ENCODE data around the gene WFDC1. TPM values are rescaled to one million over a fixed set of nuclear protein-coding genes. Genes with fewer than 3 reads are reported as not detected.

Gene WFDC1
- total RNA-seq, 5 donors from 2014 or later (not counting 1 experiment from before 2014, with no cell fraction given): not detected

- H3K4me1 ChIP-seq (ENCODE audit: control insufficient read depth in 1 of 2, extremely low read depth in 1 of 2, insufficient read depth in 2 of 2, low read length in 2 of 2): no peaks in the 10 kb centered on the region
- H3K27ac ChIP-seq (ENCODE audit: low read length): no peak overlapping the region
- H3K4me3 ChIP-seq (ENCODE audit: control insufficient read depth in 1 of 2, extremely low read depth in 1 of 2, low read length in 1 of 2): no peak overlapping the region
- H3K27me3 ChIP-seq (replicated peaks in 1 of 2; ENCODE audit: control insufficient read depth in 2 of 2, extremely low read depth in 1 of 2, insufficient read depth in 2 of 2, low read length in 1 of 2): peaks cover 0 to 15% of the 10 kb centered on the region in 2 experiments
- POLR2A ChIA-PET: no interaction called here
- Mint-ChIP-seq H3K4me1 (no peaks in the 10 kb centered on the region), H3K36me3 (no peaks in the 10 kb centered on the region), H3K4me3 (no peak overlapping the region), H3K9me3 (no peaks in the 10 kb centered on the region), H3K27me3 (peaks cover 10 to 19% of the 10 kb centered on the region in 2 donors), H3K27ac (no peak overlapping the region)
- 91% methylated on average over 9 of the region's 11 CpGs for WGBS (ENCODE audit: insufficient coverage)
- CTCF ChIA-PET: interaction anchor here in 1 of 2 donors (0.7 kb wide), 1 partner anchor 514 kb away, joined by 3 read pairs; no protein-coding TSS in a partner anchor
- no peaks in the 10 kb centered on the region for H3K36me3 ChIP-seq (ENCODE audit: control insufficient read depth in 2 of 2, extremely low read depth in 1 of 2, insufficient read depth in 1 of 2, low read length in 1 of 2)
- H3K9me3 ChIP-seq: no peaks in the 10 kb centered on the region
- no peak for ATAC-seq (replicated peaks in 1 of 4)
- DNase-seq: no peak
These were observed 55.4 kb downstream of the WFDC1 start for GRCh38 chr16:84349862-84350684.

- Histone ChIP-seq H3K4me1 (ENCODE audit: control insufficient read depth in 1 of 2, extremely low read depth in 1 of 2, insufficient read depth in 2 of 2, low read length in 2 of 2) (no peaks in the 10 kb centered on the region), H3K27me3 (replicated peaks in 1 of 2; ENCODE audit: control insufficient read depth in 2 of 2, extremely low read depth in 1 of 2, insufficient read depth in 2 of 2, low read length in 1 of 2) (peaks cover 0 to 15% of the 10 kb centered on the region in 2 experiments), H3K36me3 (ENCODE audit: control insufficient read depth in 2 of 2, extremely low read depth in 1 of 2, insufficient read depth in 1 of 2, low read length in 1 of 2) (no peaks in the 10 kb centered on the region), H3K4me3 (ENCODE audit: control insufficient read depth in 1 of 2, extremely low read depth in 1 of 2, low read length in 1 of 2) (no peak overlapping the region), H3K9me3 (no peaks in the 10 kb centered on the region), H3K27ac (ENCODE audit: low read length) (no peak overlapping the region)
- CTCF ChIA-PET: interaction anchor here in 1 of 2 donors (0.7 kb wide), 1 partner anchor 514 kb away, joined by 3 read pairs; no protein-coding TSS in a partner anchor
- H3K27ac Mint-ChIP-seq: no peak overlapping the region
- no peak overlapping the region for H3K4me3 Mint-ChIP-seq
- H3K27me3 Mint-ChIP-seq: peaks cover 10 to 19% of the 10 kb centered on the region in 2 donors
- no peaks in the 10 kb centered on the region for H3K4me1 Mint-ChIP-seq
- H3K36me3 Mint-ChIP-seq: no peaks in the 10 kb centered on the region
- 90% methylated on average over 5 of the region's 16 CpGs for WGBS (ENCODE audit: insufficient coverage)
- DNase-seq: no peak
- ATAC-seq (replicated peaks in 1 of 4): no peak
- H3K9me3 Mint-ChIP-seq: no peaks in the 10 kb centered on the region
- POLR2A ChIA-PET: no interaction called here
These were observed 56.2 kb downstream of the WFDC1 start for GRCh38 chr16:84350685-84351400.

GRCh38 chr16:84351630-84352029 lies 57.0 kb downstream of the WFDC1 start:
- Histone ChIP-seq H3K27ac (ENCODE audit: low read length) (no peak overlapping the region), H3K4me3 (ENCODE audit: control insufficient read depth in 1 of 2, extremely low read depth in 1 of 2, low read length in 1 of 2) (no peak overlapping the region), H3K9me3 (no peaks in the 10 kb centered on the region), H3K27me3 (replicated peaks in 1 of 2; ENCODE audit: control insufficient read depth in 2 of 2, extremely low read depth in 1 of 2, insufficient read depth in 2 of 2, low read length in 1 of 2) (peaks cover 0 to 18% of the 10 kb centered on the region in 2 experiments), H3K4me1 (ENCODE audit: control insufficient read depth in 1 of 2, extremely low read depth in 1 of 2, insufficient read depth in 2 of 2, low read length in 2 of 2) (no peaks in the 10 kb centered on the region), H3K36me3 (ENCODE audit: control insufficient read depth in 2 of 2, extremely low read depth in 1 of 2, insufficient read depth in 1 of 2, low read length in 1 of 2) (no peaks in the 10 kb centered on the region)
- DNase-seq (no peak), ATAC-seq (replicated peaks in 1 of 4) (no peak)
- CTCF ChIA-PET: no interaction called here
- peaks cover 10 to 18% of the 10 kb centered on the region in 2 donors for H3K27me3 Mint-ChIP-seq
- POLR2A ChIA-PET: no interaction called here
- no peak overlapping the region for H3K4me3 Mint-ChIP-seq
- no peaks in the 10 kb centered on the region for H3K9me3 Mint-ChIP-seq
- H3K27ac Mint-ChIP-seq: no peak overlapping the region
- WGBS (ENCODE audit: insufficient coverage): no CpG with 5 or more reads among the region's 8 CpGs
- H3K36me3 Mint-ChIP-seq: no peaks in the 10 kb centered on the region
- no peaks in the 10 kb centered on the region for H3K4me1 Mint-ChIP-seq

DNA sequence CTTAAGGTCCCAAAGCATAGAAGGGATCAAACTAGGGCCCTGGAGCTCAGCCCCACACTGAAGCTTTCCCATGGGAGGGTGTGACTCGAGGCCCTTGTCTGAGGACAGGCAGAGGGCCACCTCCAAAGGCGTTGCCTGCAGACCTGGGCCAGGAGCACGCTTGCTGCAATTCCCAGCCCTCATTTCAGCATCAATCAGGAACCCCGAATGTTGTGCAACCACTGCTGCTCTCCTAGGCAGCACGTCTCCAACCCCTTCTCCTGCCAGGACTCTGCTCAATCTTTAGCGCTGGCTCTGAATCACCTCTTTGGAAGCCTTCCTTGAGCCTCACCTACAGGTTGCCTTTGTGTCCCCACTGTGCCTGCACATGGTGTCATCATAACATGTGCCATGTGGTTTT lies 59.6 kb downstream of the WFDC1 start:
- H3K4me3 ChIP-seq (ENCODE audit: control insufficient read depth in 1 of 2, extremely low read depth in 1 of 2, low read length in 1 of 2): no peak overlapping the region
- H3K4me3 Mint-ChIP-seq: no peak overlapping the region
- no peak overlapping the region for H3K27ac Mint-ChIP-seq
- WGBS (ENCODE audit: insufficient coverage): 74% methylated on average over 6 of the region's 6 CpGs
- no peak for ATAC-seq (replicated peaks in 1 of 4)
- no peak for DNase-seq
- H3K9me3 Mint-ChIP-seq: no peaks in the 10 kb centered on the region
- ChIA-PET CTCF (no interaction called here), POLR2A (no interaction called here)
- H3K4me1 Mint-ChIP-seq: peaks cover 0 to 5% (median 4%) of the 10 kb centered on the region in 3 donors
- H3K4me1 ChIP-seq (ENCODE audit: control insufficient read depth in 1 of 2, extremely low read depth in 1 of 2, insufficient read depth in 2 of 2, low read length in 2 of 2): no peaks in the 10 kb centered on the region
- H3K36me3 Mint-ChIP-seq: no peaks in the 10 kb centered on the region
- H3K27ac ChIP-seq (ENCODE audit: low read length): no peak overlapping the region
- peaks cover 6 to 11% of the 10 kb centered on the region in 2 donors for H3K27me3 Mint-ChIP-seq
- no peaks in the 10 kb centered on the region for H3K9me3 ChIP-seq
- no peaks in the 10 kb centered on the region for H3K36me3 ChIP-seq (ENCODE audit: control insufficient read depth in 2 of 2, extremely low read depth in 1 of 2, insufficient read depth in 1 of 2, low read length in 1 of 2)
- H3K27me3 ChIP-seq (replicated peaks in 1 of 2; ENCODE audit: control insufficient read depth in 2 of 2, extremely low read depth in 1 of 2, insufficient read depth in 2 of 2, low read length in 1 of 2): peaks cover 0 to 9% of the 10 kb centered on the region in 2 experiments

- Histone ChIP-seq H3K4me3 (ENCODE audit: control insufficient read depth in 1 of 2, extremely low read depth in 1 of 2, low read length in 1 of 2) (no peak overlapping the region), H3K4me1 (ENCODE audit: control insufficient read depth in 1 of 2, extremely low read depth in 1 of 2, insufficient read depth in 2 of 2, low read length in 2 of 2) (peaks cover 0 to 6% of the 10 kb centered on the region in 2 experiments), H3K27me3 (replicated peaks in 1 of 2; ENCODE audit: control insufficient read depth in 2 of 2, extremely low read depth in 1 of 2, insufficient read depth in 2 of 2, low read length in 1 of 2) (peaks cover 0 to 7% of the 10 kb centered on the region in 2 experiments), H3K36me3 (ENCODE audit: control insufficient read depth in 2 of 2, extremely low read depth in 1 of 2, insufficient read depth in 1 of 2, low read length in 1 of 2) (no peaks in the 10 kb centered on the region), H3K27ac (ENCODE audit: low read length) (no peak overlapping the region), H3K9me3 (no peaks in the 10 kb centered on the region)
- Mint-ChIP-seq H3K27ac (no peak overlapping the region), H3K9me3 (no peaks in the 10 kb centered on the region), H3K4me1 (peaks cover 4 to 13% (median 12%) of the 10 kb centered on the region in 3 donors), H3K36me3 (no peaks in the 10 kb centered on the region), H3K27me3 (peaks cover 3 to 10% of the 10 kb centered on the region in 2 donors), H3K4me3 (no peak overlapping the region)
- DNase-seq: no peak
- ChIA-PET CTCF (no interaction called here), POLR2A (no interaction called here)
- WGBS (ENCODE audit: insufficient coverage): 82% methylated on average over 1 of the region's 2 CpGs
- no peak for ATAC-seq (replicated peaks in 1 of 4)
These were observed 60.5 kb downstream of the WFDC1 start for GRCh38 chr16:84355149-84355548.

GRCh38 chr16:84356176-84356575 lies 61.5 kb downstream of the WFDC1 start:
- no peaks in the 10 kb centered on the region for H3K36me3 ChIP-seq (ENCODE audit: control insufficient read depth in 2 of 2, extremely low read depth in 1 of 2, insufficient read depth in 1 of 2, low read length in 1 of 2)
- no peaks in the 10 kb centered on the region for H3K9me3 ChIP-seq
- no peak for DNase-seq
- H3K27me3 ChIP-seq (replicated peaks in 1 of 2; ENCODE audit: control insufficient read depth in 2 of 2, extremely low read depth in 1 of 2, insufficient read depth in 2 of 2, low read length in 1 of 2): peaks cover 0 to 4% of the 10 kb centered on the region in 2 experiments
- H3K27ac Mint-ChIP-seq: no peak overlapping the region
- H3K27me3 Mint-ChIP-seq: peaks cover 3 to 10% of the 10 kb centered on the region in 2 donors
- H3K4me1 ChIP-seq (ENCODE audit: control insufficient read depth in 1 of 2, extremely low read depth in 1 of 2, insufficient read depth in 2 of 2, low read length in 2 of 2): peaks cover 0 to 11% of the 10 kb centered on the region in 2 experiments
- ChIA-PET POLR2A (no interaction called here), CTCF (no interaction called here)
- H3K9me3 Mint-ChIP-seq: no peaks in the 10 kb centered on the region
- no peak overlapping the region for H3K4me3 ChIP-seq (ENCODE audit: control insufficient read depth in 1 of 2, extremely low read depth in 1 of 2, low read length in 1 of 2)
- no peak overlapping the region for H3K27ac ChIP-seq (ENCODE audit: low read length)
- H3K4me3 Mint-ChIP-seq: no peak overlapping the region
- H3K4me1 Mint-ChIP-seq: peaks cover 11 to 22% (median 22%) of the 10 kb centered on the region in 3 donors
- no peak for ATAC-seq (replicated peaks in 1 of 4)
- 75% methylated on average over 8 of the region's 10 CpGs for WGBS (ENCODE audit: insufficient coverage)
- no peaks in the 10 kb centered on the region for H3K36me3 Mint-ChIP-seq
